SH-SY5Y (cell line): ENCODE data around the gene NXPH1.

Experiments
- GATA2 ChIP-seq: IDR thresholded peaks from 2 replicates; pipeline ENCODE4 v1.6.1; 2011; ENCODE audit warnings: mild to moderate bottlenecking, low read depth, low read length
- GATA3 ChIP-seq: IDR thresholded peaks from 2 replicates; pipeline ENCODE4 v1.6.1; 2011; ENCODE audit warnings: low read depth, mild to moderate bottlenecking, low read length, moderate library complexity

GRCh38 chr7:8465338-8465737 is 31.9 kb downstream of the NXPH1 start:
- TF ChIP-seq GATA2 (no peak), GATA3 (no peak)
